Mucosa of descending colon (tissue), 3 donors: ENCODE results near the gene LHX3. TPM values are rescaled to one million over a fixed set of nuclear protein-coding genes. Genes with fewer than 3 reads are reported as not detected.

Experiments
- ATAC-seq: fragments of 200-7000 bp; cut with Tn5 transposase; one replicate; pipeline ENCODE4 v1.9.1; 2020; ENCODE audit warnings: mild to moderate bottlenecking, moderate library complexity
- DNase-seq, 3 donors: peaks; one replicate each; pipeline ENCODE4 v3.0.0-alpha.2; 2020
- H3K36me3 ChIP-seq: fragments of 200-600 bp; one replicate; pipeline ENCODE4 v1.8.0; 2021; ENCODE audit warnings: low read depth, mild to moderate bottlenecking
- H3K4me1 ChIP-seq: fragments of 200-600 bp; one replicate; pipeline ENCODE4 v1.8.0; 2021; ENCODE audit warnings: low read depth, mild to moderate bottlenecking
- H3K4me3 ChIP-seq: fragments of 200-600 bp; one replicate; pipeline ENCODE4 v1.8.0; 2021; ENCODE audit warnings: mild to moderate bottlenecking
- H3K9me3 ChIP-seq: fragments of 200-600 bp; one replicate; pipeline ENCODE4 v1.8.0; 2021; ENCODE audit warnings: mild to moderate bottlenecking
- CTCF ChIP-seq: fragments of 200-600 bp; IDR thresholded peaks from one replicate; pipeline ENCODE4 v1.8.0; 2022; ENCODE audit warnings: antibody characterized with exemption, mild to moderate bottlenecking
- intact Hi-C, 2 donors: fragments of 100-400 bp; cut with DNase I in 1 of 2; cut with micrococcal nuclease in 1 of 2; formaldehyde crosslinking; loops; one replicate each; pipeline versions ENCODE4 v1.11.0 to v1.11.1; 2022; cut with DNase I, micrococcal nuclease
- total RNA-seq, 3 donors: library from RNA; stranded (reverse); fragmentation: NEBNext Ultra II Directional in 2 of 3; extraction: Animal tissue kit (Norgen Biotek cat#: 25700) in 2 of 3; gene quantifications; one replicate each; pipeline versions ENCODE4 v1.2.1 to v1.2.4, GENCODE V29; 2021 to 2023
- donor health status: DM: no; HTN: no; CAD: no; lungs with moderate emphysema.
- donor health status: DM: no; HTN: no; CAD: no.
- donor health status: DM: no; HTN: yes; CAD: no.

LHX3 gene
- total RNA-seq, 3 donors from 2014 or later: not detected

- no peak for DNase-seq
- Histone ChIP-seq H3K9me3 (no peaks in the 10 kb centered on the region), H3K36me3 (no peaks in the 10 kb centered on the region), H3K4me3 (no peak overlapping the region), H3K4me1 (no peaks in the 10 kb centered on the region)
- TF ChIP-seq CTCF: no peak
- no peak for ATAC-seq
- intact Hi-C loops: no loop called here
These were observed 7.6 kb downstream of the LHX3 start for GRCh38 chr9:136197084-136197875.

GRCh38 chr9:136196404-136197083 is 8.4 kb downstream of the LHX3 start:
- DNase-seq: no peak
- Histone ChIP-seq H3K9me3 (no peaks in the 10 kb centered on the region), H3K4me1 (no peaks in the 10 kb centered on the region), H3K4me3 (no peak overlapping the region), H3K36me3 (no peaks in the 10 kb centered on the region)
- no peak for TF ChIP-seq CTCF
- no peak for ATAC-seq
- intact Hi-C loops: no loop called here

- Histone ChIP-seq H3K4me1 (no peaks in the 10 kb centered on the region), H3K36me3 (no peaks in the 10 kb centered on the region), H3K9me3 (no peaks in the 10 kb centered on the region), H3K4me3 (no peak overlapping the region)
- no peak for TF ChIP-seq CTCF
- no peak for DNase-seq
- ATAC-seq: no peak
- intact Hi-C loops: no loop called here
These were observed 10.4 kb downstream of the LHX3 start for GRCh38 chr9:136194540-136194939.

- intact Hi-C loops: no loop called here
- Histone ChIP-seq H3K36me3 (no peaks in the 10 kb centered on the region), H3K4me1 (no peaks in the 10 kb centered on the region), H3K4me3 (no peak overlapping the region), H3K9me3 (no peaks in the 10 kb centered on the region)
- DNase-seq: no peak
- TF ChIP-seq CTCF: no peak
- no peak for ATAC-seq
These were observed 11.0 kb downstream of the LHX3 start for GRCh38 chr9:136193891-136194279.

- no peak for TF ChIP-seq CTCF
- Histone ChIP-seq H3K4me3 (no peak overlapping the region), H3K36me3 (no peaks in the 10 kb centered on the region), H3K9me3 (no peaks in the 10 kb centered on the region), H3K4me1 (no peaks in the 10 kb centered on the region)
- intact Hi-C loops: no loop called here
- DNase-seq: no peak
- ATAC-seq: no peak
These were observed 11.6 kb downstream of the LHX3 start for GRCh38 chr9:136193127-136193890.
